Spleen (tissue), 7 donors: ENCODE measurements around the gene VRK3.

Source experiments
- POLR2A ChIP-seq, 3 donors: fragments of 450-650 bp; IDR thresholded peaks; one replicate each; pipeline ENCODE4 v1.5.1; 2017; ENCODE audit warnings: antibody characterized with exemption in 3 of 3, mild to moderate bottlenecking in 1 of 3
- TF ChIP-seq, protein P1 (sequence below), 11 experiments: fragments of 200-600 bp in 7 of 11; fragments of 450-650 bp in 4 of 11; sonication (generic) in 4 of 11; IDR thresholded peaks in 8 of 11; conservative IDR thresholded peaks in 3 of 11; 1 replicate in 7 of 11; 2 replicates in 4 of 11; pipeline versions ENCODE4 v1.4.0 to v1.8.0; 2016 to 2021; ENCODE audit warnings: antibody characterized with exemption in 11 of 11, inconsistent platforms in 4 of 11, mild to moderate bottlenecking in 1 of 11
- donor health status: DM: no; HTN: no; CAD: no; lungs with moderate emphysema.
- donor health status: DM: no; HTN: no; CAD: no.
- donor health status: DM: no; HTN: no; CAD: no.

DNA sequence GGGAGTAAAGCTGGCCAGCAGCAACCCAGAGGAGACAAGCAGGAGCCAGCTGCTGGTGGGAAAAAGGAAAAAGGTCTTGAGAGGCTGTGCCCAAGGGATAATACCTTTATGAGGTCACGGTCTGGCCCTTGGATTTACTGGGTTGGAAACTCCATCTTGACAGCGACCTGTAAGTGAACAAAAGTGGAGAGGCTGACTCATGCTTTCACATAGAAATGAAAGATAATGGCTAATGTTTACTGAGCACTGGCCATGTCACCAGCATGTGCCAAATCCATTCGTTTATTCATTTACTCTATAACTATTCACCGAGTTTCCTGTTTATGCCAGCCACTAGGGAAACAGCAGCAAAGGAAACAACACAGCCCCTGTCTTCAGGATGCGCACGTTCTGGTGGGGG is 4.7 kb downstream of the VRK3 start:
- no peak for TF ChIP-seq POLR2A (IDR thresholded peaks at IDR 0.05)
- TF ChIP-seq, protein P1, sequence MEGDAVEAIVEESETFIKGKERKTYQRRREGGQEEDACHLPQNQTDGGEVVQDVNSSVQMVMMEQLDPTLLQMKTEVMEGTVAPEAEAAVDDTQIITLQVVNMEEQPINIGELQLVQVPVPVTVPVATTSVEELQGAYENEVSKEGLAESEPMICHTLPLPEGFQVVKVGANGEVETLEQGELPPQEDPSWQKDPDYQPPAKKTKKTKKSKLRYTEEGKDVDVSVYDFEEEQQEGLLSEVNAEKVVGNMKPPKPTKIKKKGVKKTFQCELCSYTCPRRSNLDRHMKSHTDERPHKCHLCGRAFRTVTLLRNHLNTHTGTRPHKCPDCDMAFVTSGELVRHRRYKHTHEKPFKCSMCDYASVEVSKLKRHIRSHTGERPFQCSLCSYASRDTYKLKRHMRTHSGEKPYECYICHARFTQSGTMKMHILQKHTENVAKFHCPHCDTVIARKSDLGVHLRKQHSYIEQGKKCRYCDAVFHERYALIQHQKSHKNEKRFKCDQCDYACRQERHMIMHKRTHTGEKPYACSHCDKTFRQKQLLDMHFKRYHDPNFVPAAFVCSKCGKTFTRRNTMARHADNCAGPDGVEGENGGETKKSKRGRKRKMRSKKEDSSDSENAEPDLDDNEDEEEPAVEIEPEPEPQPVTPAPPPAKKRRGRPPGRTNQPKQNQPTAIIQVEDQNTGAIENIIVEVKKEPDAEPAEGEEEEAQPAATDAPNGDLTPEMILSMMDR (IDR thresholded peaks at IDR 0.05 in 8 of 11, conservative IDR thresholded peaks at IDR 0.05 in 3 of 11), result no peak
